ENCODE results near the gene DSTN.
"Not testable (repeated sequence)": the region's sequence is repeated elsewhere in the genome, so short reads cannot be mapped to it uniquely, and the experiment has no call there.

The DSTN gene

DNA sequence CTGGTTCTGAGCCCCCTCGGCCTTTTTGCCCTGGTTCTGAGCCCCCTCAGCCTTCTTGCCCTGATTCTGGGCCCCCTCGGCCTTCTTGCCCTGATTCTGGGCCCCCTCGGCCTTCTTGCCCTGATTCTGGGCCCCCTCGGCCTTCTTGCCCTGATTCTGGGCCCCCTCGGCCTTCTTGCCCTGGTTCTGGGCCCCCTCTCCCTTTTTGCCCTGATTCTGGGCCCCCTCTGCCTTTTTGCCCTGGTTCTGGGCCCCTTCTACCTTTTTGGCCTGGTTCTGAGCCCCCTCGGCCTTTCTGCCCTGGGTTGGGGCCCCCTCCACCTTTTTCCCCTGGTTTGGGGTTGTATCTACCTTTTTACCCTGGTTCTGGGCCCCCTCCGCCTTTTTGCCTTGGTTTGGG, 89.5 kb downstream of the DSTN start:
- not testable (repeated sequence) for FAIRE-seq; DNase-seq (ENCODE audit: extremely low spot score, insufficient read length, low read depth)
